Endodermal cell (in vitro differentiated cells): ENCODE measurements around the gene GNG14. TPM values are rescaled to one million over a fixed set of nuclear protein-coding genes. Genes with fewer than 3 reads are reported as not detected.
"Not testable (repeated sequence)": the region's sequence is repeated elsewhere in the genome, so short reads cannot be mapped to it uniquely, and the experiment has no call there.

Experiments used
- DNase-seq: peaks from one replicate; pipeline ENCODE4 v3.0.0-alpha.2; 2017
- H3K27ac ChIP-seq: 2 replicates; pipeline ENCODE4 v1.5.1; 2013; ENCODE audit warnings: mild to moderate bottlenecking, low read depth, low read length, moderate library complexity
- H3K27me3 ChIP-seq: 2 replicates; pipeline ENCODE4 v1.6.1; 2013; ENCODE audit warnings: mild to moderate bottlenecking, low read length, moderate library complexity; ENCODE audit not compliant: insufficient read depth, control insufficient read depth, poor library complexity, severe bottlenecking
- H3K36me3 ChIP-seq: 2 replicates; pipeline ENCODE4 v1.7.0; 2013; ENCODE audit warnings: mild to moderate bottlenecking, low read length, moderate library complexity; ENCODE audit not compliant: control insufficient read depth, insufficient read depth
- H3K4me1 ChIP-seq: one replicate; pipeline ENCODE4 v1.7.0; 2013; ENCODE audit warnings: low read length; ENCODE audit not compliant: control insufficient read depth, insufficient read depth
- H3K4me3 ChIP-seq: 2 replicates; pipeline ENCODE4 v1.5.1; 2013; ENCODE audit warnings: mild to moderate bottlenecking, low read length, moderate library complexity
- H3K9ac ChIP-seq: 2 replicates; pipeline ENCODE4 v1.6.1; 2013; ENCODE audit warnings: mild to moderate bottlenecking, low read length, moderate library complexity; ENCODE audit not compliant: poor library complexity, severe bottlenecking; ENCODE audit errors: extremely low read depth
- H3K9me3 ChIP-seq: 2 replicates; pipeline ENCODE4 v1.6.1; 2013; ENCODE audit warnings: mild to moderate bottlenecking, low read length, moderate library complexity; ENCODE audit not compliant: control insufficient read depth
- H3K27ac Mint-ChIP-seq: 2 replicates; pipeline ENCODE4 v1.8.0; 2020; ENCODE audit warnings: mixed read lengths
- H3K27me3 Mint-ChIP-seq: 2 replicates; pipeline ENCODE4 v1.8.0; 2021; ENCODE audit warnings: mild to moderate bottlenecking, mixed read lengths; ENCODE audit not compliant: insufficient read depth
- H3K36me3 Mint-ChIP-seq: 2 replicates; pipeline ENCODE4 v1.8.0; 2020; ENCODE audit warnings: low read depth, mixed read lengths
- H3K4me1 Mint-ChIP-seq: 2 replicates; pipeline ENCODE4 v1.8.0; 2020; ENCODE audit warnings: mixed read lengths
- H3K4me3 Mint-ChIP-seq: 2 replicates; pipeline ENCODE4 v1.8.0; 2020; ENCODE audit warnings: mild to moderate bottlenecking, moderate library complexity, mixed read lengths
- H3K9me3 Mint-ChIP-seq: 2 replicates; pipeline ENCODE4 v1.8.0; 2020; ENCODE audit warnings: mild to moderate bottlenecking, mixed read lengths
- WGBS, 2 experiments: methylation state at CpG; one replicate each; pipeline versions ENCODE4 v1.1.5 to v1.1.7; 2013; ENCODE audit warnings: missing lambda C conversion rate in 2 of 2, mixed read lengths in 1 of 2; ENCODE audit not compliant: insufficient coverage in 1 of 2, insufficient read length in 1 of 2; 5-methylcytosine and 5-hydroxymethylcytosine counted together
- total RNA-seq, 2 donors: library from RNA; stranded (reverse); fragmentation: NEBNext Ultra II Directional in 1 of 2; extraction: Animal tissue kit (Norgen Biotek cat#: 25700) in 1 of 2; gene quantifications; 2 replicates in 1 of 2; 3 replicates in 1 of 2; pipeline ENCODE4 v1.2.1, GENCODE V29; 2021
- TF ChIP-seq, protein P1 (sequence below): fragments of 200-600 bp; sonication (generic); conservative IDR thresholded peaks from 2 replicates; pipeline ENCODE4 v1.5.0; 2021; ENCODE audit warnings: antibody characterized with exemption, mild to moderate bottlenecking

Gene GNG14
- total RNA-seq, 2 donors from 2014 or later: not detected

DNA sequence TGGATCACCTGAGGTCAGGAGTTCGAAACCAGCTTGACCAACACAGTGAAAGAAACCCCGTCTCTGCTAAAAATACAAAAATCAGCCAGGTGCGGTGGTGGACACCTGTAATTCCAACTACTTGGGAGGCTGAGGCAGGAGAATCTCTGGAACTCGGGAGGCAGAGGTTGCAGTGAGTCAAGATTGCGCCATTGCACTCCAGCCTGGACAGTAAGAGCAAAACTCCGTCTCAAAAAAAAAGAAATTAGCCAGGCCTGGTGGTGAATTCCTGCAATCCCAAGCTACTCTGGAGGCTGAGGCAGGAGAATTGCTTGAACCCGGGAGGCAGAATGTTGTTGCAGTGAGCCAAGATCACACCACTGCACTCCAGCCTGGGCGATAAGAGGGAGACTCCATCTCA lies 20.8 kb downstream of the GNG14 start:
- Mint-ChIP-seq H3K9me3 (no peaks in the 10 kb centered on the region), H3K4me1 (no peaks in the 10 kb centered on the region), H3K4me3 (no peak overlapping the region), H3K27me3 (no peaks in the 10 kb centered on the region), H3K27ac (no peak overlapping the region), H3K36me3 (peaks cover 74% of the 10 kb centered on the region)
- Histone ChIP-seq H3K4me1 (no peaks in the 10 kb centered on the region), H3K27me3 (no peaks in the 10 kb centered on the region), H3K4me3 (no peak overlapping the region), H3K9me3 (no peaks in the 10 kb centered on the region), H3K36me3 (peaks cover 81% of the 10 kb centered on the region), H3K27ac (no peak overlapping the region), H3K9ac (no peak overlapping the region)
- TF ChIP-seq, protein P1, sequence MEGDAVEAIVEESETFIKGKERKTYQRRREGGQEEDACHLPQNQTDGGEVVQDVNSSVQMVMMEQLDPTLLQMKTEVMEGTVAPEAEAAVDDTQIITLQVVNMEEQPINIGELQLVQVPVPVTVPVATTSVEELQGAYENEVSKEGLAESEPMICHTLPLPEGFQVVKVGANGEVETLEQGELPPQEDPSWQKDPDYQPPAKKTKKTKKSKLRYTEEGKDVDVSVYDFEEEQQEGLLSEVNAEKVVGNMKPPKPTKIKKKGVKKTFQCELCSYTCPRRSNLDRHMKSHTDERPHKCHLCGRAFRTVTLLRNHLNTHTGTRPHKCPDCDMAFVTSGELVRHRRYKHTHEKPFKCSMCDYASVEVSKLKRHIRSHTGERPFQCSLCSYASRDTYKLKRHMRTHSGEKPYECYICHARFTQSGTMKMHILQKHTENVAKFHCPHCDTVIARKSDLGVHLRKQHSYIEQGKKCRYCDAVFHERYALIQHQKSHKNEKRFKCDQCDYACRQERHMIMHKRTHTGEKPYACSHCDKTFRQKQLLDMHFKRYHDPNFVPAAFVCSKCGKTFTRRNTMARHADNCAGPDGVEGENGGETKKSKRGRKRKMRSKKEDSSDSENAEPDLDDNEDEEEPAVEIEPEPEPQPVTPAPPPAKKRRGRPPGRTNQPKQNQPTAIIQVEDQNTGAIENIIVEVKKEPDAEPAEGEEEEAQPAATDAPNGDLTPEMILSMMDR: no peak
- WGBS, 2 experiments: 95 to 96% methylated on average over 8 of the region's 8 CpGs
- DNase-seq: no peak

DNA sequence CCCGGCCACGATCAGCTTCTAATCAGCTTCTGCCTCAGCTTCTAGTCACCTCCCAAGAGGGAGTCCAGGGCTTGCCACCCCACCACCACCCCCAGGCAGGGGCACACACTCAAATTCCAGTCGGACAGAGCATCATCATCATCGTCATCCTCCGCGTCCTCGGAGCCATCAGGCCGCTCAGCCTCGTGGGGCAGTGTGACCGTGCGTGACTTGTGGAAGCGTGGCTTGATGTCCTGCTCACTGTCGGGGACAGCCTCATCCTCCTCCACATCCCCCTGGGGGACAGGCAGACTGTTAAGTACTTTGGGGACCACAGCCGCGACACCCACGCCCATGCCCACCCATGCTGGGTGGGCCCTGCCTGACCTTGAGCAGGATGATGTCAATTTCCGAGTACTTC lies 23.4 kb downstream of the GNG14 start:
- H3K4me3 ChIP-seq: no peak overlapping the region
- WGBS, 2 experiments: 96 to 99% methylated on average over 9 to 17 of the region's 17 CpGs
- no peaks in the 10 kb centered on the region for H3K4me1 Mint-ChIP-seq
- DNase-seq: no peak
- no peak overlapping the region for H3K9ac ChIP-seq
- TF ChIP-seq, protein P1: no peak
- no peaks in the 10 kb centered on the region for H3K27me3 Mint-ChIP-seq
- H3K27ac ChIP-seq: no peak overlapping the region
- no peaks in the 10 kb centered on the region for H3K4me1 ChIP-seq
- peaks cover 83% of the 10 kb centered on the region for H3K36me3 ChIP-seq
- no peaks in the 10 kb centered on the region for H3K27me3 ChIP-seq
- no peaks in the 10 kb centered on the region for H3K9me3 ChIP-seq
- peaks cover 76% of the 10 kb centered on the region for H3K36me3 Mint-ChIP-seq
- no peak overlapping the region for H3K4me3 Mint-ChIP-seq
- H3K27ac Mint-ChIP-seq: no peak overlapping the region
- H3K9me3 Mint-ChIP-seq: no peaks in the 10 kb centered on the region

DNA sequence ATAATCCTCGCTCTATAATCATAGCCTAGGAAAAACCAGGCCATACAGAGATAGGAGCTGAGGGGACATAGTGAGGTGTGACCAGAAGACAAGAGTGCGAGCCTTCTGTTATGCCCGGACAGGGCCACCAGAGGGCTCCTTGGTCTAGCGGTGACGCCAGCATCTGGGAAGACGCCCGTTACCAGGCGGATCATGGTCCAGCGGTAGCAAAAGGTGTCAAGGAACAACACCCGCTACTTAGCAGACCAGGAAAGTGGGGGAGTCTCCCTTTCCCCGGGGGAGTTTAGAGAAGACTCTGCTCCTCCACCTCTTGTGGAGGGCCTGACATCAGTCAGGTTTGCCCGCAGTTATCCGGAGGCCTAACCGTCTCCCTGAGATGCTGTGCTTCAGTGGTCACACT lies 24.3 kb downstream of the GNG14 start:
- H3K4me3 Mint-ChIP-seq, H3K27me3 Mint-ChIP-seq, H3K9me3 Mint-ChIP-seq, H3K4me3 ChIP-seq, DNase-seq, H3K27ac ChIP-seq, H3K27me3 ChIP-seq, H3K27ac Mint-ChIP-seq, H3K9ac ChIP-seq, H3K9me3 ChIP-seq, H3K4me1 Mint-ChIP-seq, H3K4me1 ChIP-seq: not testable (repeated sequence)
- H3K36me3 ChIP-seq: peaks cover 83% of the 10 kb centered on the region
- TF ChIP-seq, protein P1: peak; percentile 63
- 73% methylated on average over 12 of the region's 14 CpGs; no CpG with 5 or more reads in 1 of the 2 experiments for WGBS, 2 experiments
- peaks cover 73% of the 10 kb centered on the region for H3K36me3 Mint-ChIP-seq

DNA sequence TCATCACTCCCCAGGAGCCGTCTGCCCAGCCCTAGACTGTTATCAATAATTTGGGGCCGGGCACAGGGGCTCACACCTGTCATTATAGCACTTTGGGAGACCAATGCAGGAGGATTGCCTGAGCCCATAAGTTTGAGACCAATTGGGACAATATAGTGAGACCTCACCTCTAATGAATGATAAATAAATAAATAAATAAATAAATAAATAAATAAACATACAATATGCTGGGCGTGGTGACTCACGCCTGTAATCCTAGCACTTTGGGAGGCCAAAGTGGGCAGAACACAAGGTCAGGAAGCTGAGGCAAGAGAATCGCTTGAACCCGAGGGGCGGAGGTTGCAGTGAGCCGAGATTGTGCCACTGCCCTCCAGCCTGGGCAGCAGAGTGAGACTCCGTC lies 25.5 kb downstream of the GNG14 start:
- H3K27ac ChIP-seq, H3K27me3 ChIP-seq, H3K9me3 ChIP-seq, H3K4me1 Mint-ChIP-seq, DNase-seq, H3K27me3 Mint-ChIP-seq, H3K4me3 Mint-ChIP-seq, H3K27ac Mint-ChIP-seq, H3K4me3 ChIP-seq, H3K9me3 Mint-ChIP-seq, H3K9ac ChIP-seq, H3K4me1 ChIP-seq: not testable (repeated sequence)
- WGBS, 2 experiments: 84 to 96% methylated on average over 5 to 9 of the region's 9 CpGs
- H3K36me3 ChIP-seq: peaks cover 85% of the 10 kb centered on the region
- H3K36me3 Mint-ChIP-seq: peaks cover 71% of the 10 kb centered on the region
